ENCODE results near the gene SRPK1.

The SRPK1 gene

GRCh38 chr6:35893246-35893645, 27.7 kb downstream of the SRPK1 start:
- H3K36me3 ChIP-seq (ENCODE audit: insufficient read depth, low read length), result peaks cover 54% of the 10 kb centered on the region
- no peak overlapping the region for H3K27ac ChIP-seq (ENCODE audit: low read depth, low read length, poor library complexity, severe bottlenecking)
- no peaks in the 10 kb centered on the region for H3K9me2 ChIP-seq (ENCODE audit: low read depth, low read length)
- H3K27me3 ChIP-seq (ENCODE audit: insufficient read depth, low read length), result no peaks in the 10 kb centered on the region
- no peak overlapping the region for H2AFZ ChIP-seq (ENCODE audit: low read length)
- no peaks in the 10 kb centered on the region for H3K4me1 ChIP-seq (ENCODE audit: insufficient read depth, low read length, severe bottlenecking)
- H3K79me2 ChIP-seq (ENCODE audit: insufficient read depth, low read length), result peaks cover 66% of the 10 kb centered on the region
- no peaks in the 10 kb centered on the region for H3K9me3 ChIP-seq (ENCODE audit: low read length)
- H3K4me2 ChIP-seq (ENCODE audit: low read length), result no peak overlapping the region
- H3K9ac ChIP-seq (ENCODE audit: low read length), result no peak overlapping the region
- no peak overlapping the region for H3K4me3 ChIP-seq (ENCODE audit: low read depth, low read length, poor library complexity, severe bottlenecking)
- H3F3A ChIP-seq (ENCODE audit: insufficient read depth, low read length), result no peaks in the 10 kb centered on the region
- no peak for TF ChIP-seq EZH2 (IDR thresholded peaks at IDR 0.05; ENCODE audit: borderline replicate concordance, low read length)
- TF ChIP-seq CTCF (IDR thresholded peaks at IDR 0.05; ENCODE audit: low read length), result no peak
- no peaks in the 10 kb centered on the region for H4K20me1 ChIP-seq (ENCODE audit: insufficient read depth, low read length)

GRCh38 chr6:35892482-35892881, 28.4 kb downstream of the SRPK1 start:
- no peak overlapping the region for H3K27ac ChIP-seq (ENCODE audit: low read depth, low read length, poor library complexity, severe bottlenecking)
- no peaks in the 10 kb centered on the region for H3K9me3 ChIP-seq (ENCODE audit: low read length)
- no peaks in the 10 kb centered on the region for H4K20me1 ChIP-seq (ENCODE audit: insufficient read depth, low read length)
- no peaks in the 10 kb centered on the region for H3F3A ChIP-seq (ENCODE audit: insufficient read depth, low read length)
- H3K9me2 ChIP-seq (ENCODE audit: low read depth, low read length), result no peaks in the 10 kb centered on the region
- TF ChIP-seq EZH2 (IDR thresholded peaks at IDR 0.05; ENCODE audit: borderline replicate concordance, low read length), result no peak
- no peak for TF ChIP-seq CTCF (IDR thresholded peaks at IDR 0.05; ENCODE audit: low read length)
- H3K36me3 ChIP-seq (ENCODE audit: insufficient read depth, low read length), result peaks cover 54% of the 10 kb centered on the region
- H2AFZ ChIP-seq (ENCODE audit: low read length), result no peak overlapping the region
- no peak overlapping the region for H3K4me3 ChIP-seq (ENCODE audit: low read depth, low read length, poor library complexity, severe bottlenecking)
- H3K9ac ChIP-seq (ENCODE audit: low read length), result no peak overlapping the region
- no peaks in the 10 kb centered on the region for H3K4me1 ChIP-seq (ENCODE audit: insufficient read depth, low read length, severe bottlenecking)
- no peak overlapping the region for H3K4me2 ChIP-seq (ENCODE audit: low read length)
- H3K79me2 ChIP-seq (ENCODE audit: insufficient read depth, low read length), result peaks cover 58% of the 10 kb centered on the region
- H3K27me3 ChIP-seq (ENCODE audit: insufficient read depth, low read length), result no peaks in the 10 kb centered on the region

- no peaks in the 10 kb centered on the region for H3K9me2 ChIP-seq (ENCODE audit: low read depth, low read length)
- H3K36me3 ChIP-seq (ENCODE audit: insufficient read depth, low read length), result peaks cover 86% of the 10 kb centered on the region
- no peak overlapping the region for H3K4me3 ChIP-seq (ENCODE audit: low read depth, low read length, poor library complexity, severe bottlenecking)
- H2AFZ ChIP-seq (ENCODE audit: low read length), result no peak overlapping the region
- H3F3A ChIP-seq (ENCODE audit: insufficient read depth, low read length), result no peaks in the 10 kb centered on the region
- no peak for TF ChIP-seq EZH2 (IDR thresholded peaks at IDR 0.05; ENCODE audit: borderline replicate concordance, low read length)
- TF ChIP-seq CTCF (IDR thresholded peaks at IDR 0.05; ENCODE audit: low read length), result no peak
- no peak overlapping the region for H3K27ac ChIP-seq (ENCODE audit: low read depth, low read length, poor library complexity, severe bottlenecking)
- no peak overlapping the region for H3K4me2 ChIP-seq (ENCODE audit: low read length)
- H3K4me1 ChIP-seq (ENCODE audit: insufficient read depth, low read length, severe bottlenecking), result no peaks in the 10 kb centered on the region
- H4K20me1 ChIP-seq (ENCODE audit: insufficient read depth, low read length), result no peaks in the 10 kb centered on the region
- H3K9me3 ChIP-seq (ENCODE audit: low read length), result no peaks in the 10 kb centered on the region
- no peaks in the 10 kb centered on the region for H3K27me3 ChIP-seq (ENCODE audit: insufficient read depth, low read length)
- H3K9ac ChIP-seq (ENCODE audit: low read length), result no peak overlapping the region
- H3K79me2 ChIP-seq (ENCODE audit: insufficient read depth, low read length), result no peaks in the 10 kb centered on the region
Measured at GRCh38 chr6:35879151-35879550, 41.7 kb downstream of the SRPK1 start.
